HepG2 (cell line): Measurements from ENCODE around the gene CCDC142. TPM values are rescaled to one million over a fixed set of nuclear protein-coding genes. Genes with fewer than 3 reads are reported as not detected.

Experiments used
- BRCA1 ChIP-seq: sonication (generic); formaldehyde crosslinking; IDR thresholded peaks from 2 replicates; pipeline ENCODE4 v1.4.0; 2020; ENCODE audit warnings: missing genetic modification reagents
- CREB1 ChIP-seq, 2 experiments: fragments of 450-650 bp in 1 of 2; IDR thresholded peaks; 2 replicates each; pipeline ENCODE4 v1.6.1; 2016 to 2017; ENCODE audit warnings: control low read depth in 1 of 2, mild to moderate bottlenecking in 1 of 2, missing compliant biosample characterization in 1 of 2, missing genetic modification characterization in 1 of 2
- CSRNP2 ChIP-seq: sonication (generic); formaldehyde crosslinking; conservative IDR thresholded peaks from 2 replicates; pipeline ENCODE4 v1.8.0; 2022; ENCODE audit warnings: low read depth, missing genetic modification reagents
- EED ChIP-seq: sonication (generic); formaldehyde crosslinking; IDR thresholded peaks from 2 replicates; pipeline ENCODE4 v1.5.0; 2020; ENCODE audit warnings: mild to moderate bottlenecking, missing genetic modification reagents
- EP300 ChIP-seq, 3 experiments: sonication (generic) in 1 of 3; formaldehyde crosslinking in 1 of 3; IDR thresholded peaks; 2 replicates each; pipeline versions ENCODE4 v1.5.1 to v1.6.1; 2011 to 2020; ENCODE audit warnings: low read depth in 2 of 3, low read length in 2 of 3, borderline replicate concordance in 1 of 3, improper control_type of control experiment in 1 of 3, mild to moderate bottlenecking in 1 of 3, missing genetic modification reagents in 1 of 3, moderate library complexity in 1 of 3
- FIP1L1 ChIP-seq: fragments of 200-400 bp; formaldehyde crosslinking; IDR thresholded peaks from 2 replicates; pipeline ENCODE4 v1.6.1; 2018; ENCODE audit warnings: low read depth, mild to moderate bottlenecking, low read length, moderate library complexity, borderline replicate concordance; ENCODE audit not compliant: insufficient read depth
- FOXA1 ChIP-seq, 2 experiments: fragments of 450-650 bp in 1 of 2; sonication (generic) in 1 of 2; formaldehyde crosslinking in 1 of 2; IDR thresholded peaks; 2 replicates each; pipeline versions ENCODE4 v1.4.0 to v1.6.1; 2016 to 2020; ENCODE audit warnings: missing genetic modification reagents in 1 of 2
- FOXK1 ChIP-seq: sonication (generic); formaldehyde crosslinking; IDR thresholded peaks from 2 replicates; pipeline ENCODE4 v1.4.0; 2020; ENCODE audit warnings: low read depth, missing genetic modification reagents, borderline replicate concordance
- IKZF1 ChIP-seq: fragments of 450-650 bp; IDR thresholded peaks from 2 replicates; pipeline ENCODE4 v1.7.1; 2016
- NCOA5 ChIP-seq: sonication (generic); formaldehyde crosslinking; IDR thresholded peaks from 2 replicates; pipeline ENCODE4 v1.4.0; 2020; ENCODE audit warnings: missing genetic modification reagents
- SNAPC2 ChIP-seq: sonication (generic); formaldehyde crosslinking; IDR thresholded peaks from 2 replicates; pipeline ENCODE4 v1.8.1; 2022; ENCODE audit warnings: mild to moderate bottlenecking, missing genetic modification reagents
- SP1 ChIP-seq, 2 experiments: fragments of 450-650 bp in 1 of 2; sonication (generic) in 1 of 2; formaldehyde crosslinking in 1 of 2; IDR thresholded peaks; 2 replicates each; pipeline versions ENCODE4 v1.4.0 to v1.6.1; 2016 to 2020; ENCODE audit warnings: missing genetic modification reagents in 1 of 2
- ZFP36L1 ChIP-seq: sonication (generic); formaldehyde crosslinking; IDR thresholded peaks from 2 replicates; pipeline ENCODE4 v1.8.0; 2022; ENCODE audit warnings: mild to moderate bottlenecking, missing genetic modification reagents, moderate library complexity
- ZNF101 ChIP-seq: sonication (generic); formaldehyde crosslinking; IDR thresholded peaks from 2 replicates; pipeline ENCODE4 v1.4.0; 2020; ENCODE audit warnings: mild to moderate bottlenecking, low read depth, missing genetic modification reagents, borderline replicate concordance
- ZNF253 ChIP-seq: sonication (generic); formaldehyde crosslinking; IDR thresholded peaks from 2 replicates; pipeline ENCODE4 v1.8.0; 2022; ENCODE audit warnings: mild to moderate bottlenecking, missing genetic modification reagents, borderline replicate concordance
- ZNF276 ChIP-seq: sonication (generic); formaldehyde crosslinking; IDR thresholded peaks from 2 replicates; pipeline ENCODE4 v1.4.0; 2020; ENCODE audit warnings: mild to moderate bottlenecking, low read depth, missing genetic modification reagents
- ZNF3 ChIP-seq: IDR thresholded peaks from 2 replicates; pipeline ENCODE4 v1.7.0; 2017; ENCODE audit warnings: inconsistent platforms
- ZNF513 ChIP-seq: sonication (generic); formaldehyde crosslinking; conservative IDR thresholded peaks from 2 replicates; pipeline ENCODE4 v1.5.0; 2020; ENCODE audit warnings: missing genetic modification reagents
- ZNF639 ChIP-seq: conservative IDR thresholded peaks from 2 replicates; pipeline ENCODE4 v1.6.1; 2018; ENCODE audit warnings: missing genetic modification reagents
- ZNF670 ChIP-seq: sonication (generic); formaldehyde crosslinking; IDR thresholded peaks from 2 replicates; pipeline ENCODE4 v1.8.0; 2022; ENCODE audit warnings: mild to moderate bottlenecking, missing genetic modification reagents, borderline replicate concordance
- ZNF724P ChIP-seq: sonication (generic); formaldehyde crosslinking; IDR thresholded peaks from 2 replicates; pipeline ENCODE4 v1.8.0; 2022; ENCODE audit warnings: missing genetic modification reagents, borderline replicate concordance
- polyA plus RNA-seq, 8 experiments: library from polyadenylated mRNA; depleted of rRNA in 3 of 8; stranded (reverse) in 7 of 8; unstranded in 1 of 8; fragments of >200 nt; fragmentation: Illumina TruSeq in 4 of 8; extraction: Trizol in 4 of 8; gene quantifications; 2 replicates each; pipeline versions ENCODE4 v1.2.1 to v1.2.3, GENCODE V29; 2011 to 2016; ENCODE audit warnings: low read depth in 4 of 8, missing spikeins in 1 of 8, mixed read lengths in 1 of 8; ENCODE audit not compliant: insufficient read depth in 1 of 8
- total RNA-seq, 5 experiments: library from RNA; depleted of rRNA; stranded (reverse); fragments of >200 nt; fragmentation: Illumina TruSeq; extraction: Trizol; gene quantifications; 2 replicates each; pipeline ENCODE4 v1.2.3, GENCODE V29; 2016; ENCODE audit warnings: low read depth in 1 of 5

The CCDC142 gene
- total and polyA plus RNA-seq, 2 of the 13 experiments (the other 11 are each of a cell fraction or from before 2014, with no cell fraction given) = 14.7 to 30.4 TPM

GRCh38 chr2:74507145-74507925 lies 24.5 kb upstream of the CCDC142 start, which contains the start of gene PCGF1 (continued):
- TF ChIP-seq FOXA1 (IDR thresholded peaks at IDR 0.05) = no peak
- peak; percentile 52; the same call in 1 of the 2 replicates for TF ChIP-seq FOXA1 (CRISPR knock-in tag; IDR thresholded peaks at IDR 0.05)
- TF ChIP-seq ZNF724P (CRISPR knock-in tag) = peak; percentile 77; the same call in 1 of the 2 replicates
- peak; percentile 70 for TF ChIP-seq BRCA1 (CRISPR knock-in tag)
- 0 out of 2 replicates have a peak, but pooled peaks have one; percentile 18 for TF ChIP-seq ZFP36L1 (CRISPR knock-in tag)
- TF ChIP-seq SNAPC2 (CRISPR knock-in tag) = no peak
- TF ChIP-seq ZNF513 = no peak
- TF ChIP-seq FIP1L1 = peak; percentile 86; the same call in 1 of the 2 replicates
- TF ChIP-seq IKZF1 = no peak
- peak; percentile 91 for TF ChIP-seq EED (CRISPR knock-in tag)
- 0 out of 2 replicates have a peak, but pooled peaks have one; percentile 26 for TF ChIP-seq ZNF101
- peak in 1 of 2 experiments; percentile 47; a peak in 1 of 4 replicates for TF ChIP-seq EP300 (IDR thresholded peaks at IDR 0.05; ENCODE audit: low read depth in 2 of 2, low read length in 2 of 2)
- TF ChIP-seq EP300 (CRISPR knock-in tag; IDR thresholded peaks at IDR 0.05; ENCODE audit: borderline replicate concordance) = no peak
- TF ChIP-seq ZNF253 (CRISPR knock-in tag) = no peak; the same call in 1 of the 2 replicates
- no peak; the same call in 1 of the 2 replicates for TF ChIP-seq ZNF639 (CRISPR knock-in tag)
- peak; percentile 72; the same call in 1 of the 2 replicates for TF ChIP-seq ZNF276
- TF ChIP-seq NCOA5 = peak; percentile 86; the same call in 1 of the 2 replicates
- TF ChIP-seq SP1 (IDR thresholded peaks at IDR 0.05) = no peak
- 0 out of 2 replicates have a peak, but pooled peaks have one; percentile 33 for TF ChIP-seq SP1 (CRISPR knock-in tag; IDR thresholded peaks at IDR 0.05)
- 0 out of 2 replicates have a peak, but pooled peaks have one; percentile 44 for TF ChIP-seq CREB1 (IDR thresholded peaks at IDR 0.05)
- TF ChIP-seq CREB1 (CRISPR knock-in tag; IDR thresholded peaks at IDR 0.05) = peak; percentile 73
- peak; percentile 87 for TF ChIP-seq FOXK1
- TF ChIP-seq ZNF670 = peak; percentile 56; the same call in 1 of the 2 replicates
- TF ChIP-seq ZNF3 (CRISPR knock-in tag) = no peak
- no peak for TF ChIP-seq CSRNP2
